ENCODE results near the gene TGFB2.

TGFB2 gene

DNA sequence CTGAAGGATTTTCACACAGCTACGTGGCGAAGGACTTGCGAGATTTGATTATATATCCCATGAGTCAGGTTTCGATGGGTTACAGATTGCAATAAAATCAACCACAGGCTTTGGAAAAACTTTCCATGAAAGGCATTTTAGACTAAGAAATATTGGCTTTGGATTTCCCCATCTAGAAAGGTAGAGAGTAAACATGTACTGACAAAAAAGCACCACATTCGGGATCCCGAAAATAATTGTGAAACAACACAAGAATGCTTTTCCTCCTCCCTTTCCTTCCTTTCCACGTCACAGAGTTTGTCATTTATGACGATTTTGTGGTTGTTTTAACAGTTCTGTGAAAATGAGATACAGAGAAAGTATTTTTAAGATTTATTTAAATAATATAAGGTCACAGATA is 38.5 kb downstream of the TGFB2 start:
- no peak for DNase-seq (ENCODE audit: extremely low read depth, insufficient read length)
- no peaks in the 10 kb centered on the region for H3K27me3 ChIP-seq (replicated peaks; ENCODE audit: control insufficient read depth, insufficient read depth, low read length)
- TF ChIP-seq, protein P1, sequence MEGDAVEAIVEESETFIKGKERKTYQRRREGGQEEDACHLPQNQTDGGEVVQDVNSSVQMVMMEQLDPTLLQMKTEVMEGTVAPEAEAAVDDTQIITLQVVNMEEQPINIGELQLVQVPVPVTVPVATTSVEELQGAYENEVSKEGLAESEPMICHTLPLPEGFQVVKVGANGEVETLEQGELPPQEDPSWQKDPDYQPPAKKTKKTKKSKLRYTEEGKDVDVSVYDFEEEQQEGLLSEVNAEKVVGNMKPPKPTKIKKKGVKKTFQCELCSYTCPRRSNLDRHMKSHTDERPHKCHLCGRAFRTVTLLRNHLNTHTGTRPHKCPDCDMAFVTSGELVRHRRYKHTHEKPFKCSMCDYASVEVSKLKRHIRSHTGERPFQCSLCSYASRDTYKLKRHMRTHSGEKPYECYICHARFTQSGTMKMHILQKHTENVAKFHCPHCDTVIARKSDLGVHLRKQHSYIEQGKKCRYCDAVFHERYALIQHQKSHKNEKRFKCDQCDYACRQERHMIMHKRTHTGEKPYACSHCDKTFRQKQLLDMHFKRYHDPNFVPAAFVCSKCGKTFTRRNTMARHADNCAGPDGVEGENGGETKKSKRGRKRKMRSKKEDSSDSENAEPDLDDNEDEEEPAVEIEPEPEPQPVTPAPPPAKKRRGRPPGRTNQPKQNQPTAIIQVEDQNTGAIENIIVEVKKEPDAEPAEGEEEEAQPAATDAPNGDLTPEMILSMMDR (IDR thresholded peaks at IDR 0.05; ENCODE audit: insufficient read depth, low read length, poor library complexity, severe bottlenecking): no peak
- H3K36me3 ChIP-seq (ENCODE audit: control insufficient read depth, insufficient read depth, low read length): no peaks in the 10 kb centered on the region
- H3K4me3 ChIP-seq (replicated peaks; ENCODE audit: low read depth, low read length): no peak overlapping the region

- TF ChIP-seq, protein P1 (IDR thresholded peaks at IDR 0.05; ENCODE audit: insufficient read depth, low read length, poor library complexity, severe bottlenecking): no peak
- DNase-seq (ENCODE audit: extremely low read depth, insufficient read length): no peak
- H3K36me3 ChIP-seq (ENCODE audit: control insufficient read depth, insufficient read depth, low read length): no peaks in the 10 kb centered on the region
- H3K27me3 ChIP-seq (replicated peaks; ENCODE audit: control insufficient read depth, insufficient read depth, low read length): no peaks in the 10 kb centered on the region
- no peak overlapping the region for H3K4me3 ChIP-seq (replicated peaks; ENCODE audit: low read depth, low read length)
These were observed 39.5 kb downstream of the TGFB2 start for GRCh38 chr1:218384581-218384993.

DNA sequence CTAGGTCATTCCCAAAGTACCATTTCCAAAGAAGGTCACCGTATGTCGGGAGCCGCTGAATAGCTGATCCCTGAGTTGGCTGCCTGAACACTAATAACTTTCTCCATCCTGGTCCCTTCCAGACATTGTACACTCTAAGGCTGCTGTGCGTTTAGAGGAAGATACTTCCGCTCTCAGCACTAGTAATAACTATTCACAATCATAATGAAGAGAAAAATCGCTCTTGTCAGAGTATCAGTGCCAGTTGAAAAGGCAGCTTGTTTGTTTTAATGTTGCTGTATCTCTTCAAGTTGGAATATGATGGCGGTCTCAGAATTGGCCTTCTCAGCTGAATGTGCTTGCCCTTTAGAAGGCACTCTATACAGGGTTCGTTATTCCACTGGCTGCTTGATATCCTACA is 43.5 kb downstream of the TGFB2 start:
- Histone ChIP-seq H3K4me3 (replicated peaks; ENCODE audit: low read depth, low read length) (no peak overlapping the region), H3K36me3 (ENCODE audit: control insufficient read depth, insufficient read depth, low read length) (no peaks in the 10 kb centered on the region), H3K27me3 (replicated peaks; ENCODE audit: control insufficient read depth, insufficient read depth, low read length) (no peaks in the 10 kb centered on the region)
- no peak for DNase-seq (ENCODE audit: extremely low read depth, insufficient read length)
- TF ChIP-seq, protein P1 (IDR thresholded peaks at IDR 0.05; ENCODE audit: insufficient read depth, low read length, poor library complexity, severe bottlenecking): no peak

DNA sequence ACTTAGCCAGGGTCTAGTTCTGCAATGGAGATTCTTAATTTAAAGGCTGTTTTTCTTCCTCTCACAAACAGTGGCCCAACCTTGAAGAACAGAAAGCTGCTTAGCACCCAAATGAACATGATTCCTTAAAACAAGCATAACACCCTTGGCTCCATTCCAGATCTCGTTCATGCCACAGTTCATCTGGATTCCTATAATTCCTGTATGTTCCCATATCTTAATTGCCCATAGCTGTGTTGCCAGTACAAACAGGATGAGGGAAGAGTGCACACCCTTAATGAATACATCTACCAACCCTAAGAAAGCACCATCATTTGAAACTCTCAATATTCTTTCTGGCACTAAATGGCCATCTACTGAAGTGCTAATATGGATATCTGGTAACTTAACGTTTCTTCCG is 45.5 kb downstream of the TGFB2 start:
- H3K36me3 ChIP-seq (ENCODE audit: control insufficient read depth, insufficient read depth, low read length): no peaks in the 10 kb centered on the region
- TF ChIP-seq, protein P1 (IDR thresholded peaks at IDR 0.05; ENCODE audit: insufficient read depth, low read length, poor library complexity, severe bottlenecking): no peak
- no peak overlapping the region for H3K4me3 ChIP-seq (replicated peaks; ENCODE audit: low read depth, low read length)
- no peaks in the 10 kb centered on the region for H3K27me3 ChIP-seq (replicated peaks; ENCODE audit: control insufficient read depth, insufficient read depth, low read length)
- DNase-seq (ENCODE audit: extremely low read depth, insufficient read length): no peak

DNA sequence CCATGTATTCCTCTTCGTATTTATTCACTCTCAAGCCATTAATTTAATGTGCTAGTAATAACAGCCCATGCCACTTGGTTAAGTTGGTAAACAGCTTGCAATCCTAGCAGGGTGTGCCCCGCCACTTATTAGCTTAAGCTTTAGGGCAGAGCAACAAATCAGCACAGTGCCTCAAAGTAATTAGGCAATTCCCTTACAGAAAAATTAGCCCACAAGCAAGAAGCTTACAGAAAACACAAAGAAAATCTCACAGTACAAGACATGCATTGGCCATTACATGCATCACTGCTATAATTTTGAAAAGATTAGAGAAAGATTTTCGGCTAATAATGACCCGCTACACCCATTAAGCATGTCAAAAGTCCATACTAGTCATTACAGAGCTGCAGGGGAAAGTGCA is 47.6 kb downstream of the TGFB2 start:
- H3K4me3 ChIP-seq (replicated peaks; ENCODE audit: low read depth, low read length): no peak overlapping the region
- TF ChIP-seq, protein P1 (IDR thresholded peaks at IDR 0.05; ENCODE audit: insufficient read depth, low read length, poor library complexity, severe bottlenecking): no peak
- no peak for DNase-seq (ENCODE audit: extremely low read depth, insufficient read length)

GRCh38 chr1:218394416-218394815 is 49.3 kb downstream of the TGFB2 start:
- Histone ChIP-seq H3K27me3 (replicated peaks; ENCODE audit: control insufficient read depth, insufficient read depth, low read length) (no peaks in the 10 kb centered on the region), H3K4me3 (replicated peaks; ENCODE audit: low read depth, low read length) (no peak overlapping the region), H3K36me3 (ENCODE audit: control insufficient read depth, insufficient read depth, low read length) (no peaks in the 10 kb centered on the region)
- TF ChIP-seq, protein P1 (IDR thresholded peaks at IDR 0.05; ENCODE audit: insufficient read depth, low read length, poor library complexity, severe bottlenecking): no peak
- no peak for DNase-seq (ENCODE audit: extremely low read depth, insufficient read length)

More for the DNA sequence above, 47.6 kb downstream of the TGFB2 start:
- Histone ChIP-seq H3K27me3 (replicated peaks; ENCODE audit: control insufficient read depth, insufficient read depth, low read length) (no peaks in the 10 kb centered on the region), H3K36me3 (ENCODE audit: control insufficient read depth, insufficient read depth, low read length) (no peaks in the 10 kb centered on the region)
